HepG2 (cell line): ENCODE results near the gene TNFSF12. TPM values are rescaled to one million over a fixed set of nuclear protein-coding genes. Genes with fewer than 3 reads are reported as not detected.

ENCODE experiments used
- HCFC1 ChIP-seq: fragments of 150-350 bp; IDR thresholded peaks from 2 replicates; pipeline ENCODE4 v1.6.1; 2014; ENCODE audit warnings: low read depth, low read length
- HOXA3 ChIP-seq: sonication (generic); formaldehyde crosslinking; IDR thresholded peaks from 2 replicates; pipeline ENCODE4 v1.5.0; 2020; ENCODE audit warnings: missing genetic modification reagents
- KLF15 ChIP-seq: sonication (generic); formaldehyde crosslinking; IDR thresholded peaks from 2 replicates; pipeline ENCODE4 v1.8.1; 2023; ENCODE audit warnings: borderline replicate concordance, mild to moderate bottlenecking, inconsistent platforms, missing genetic modification reagents, mixed read lengths
- NCOR1 ChIP-seq: fragments of 200-600 bp; sonication (generic); IDR thresholded peaks from 2 replicates; pipeline ENCODE4 v1.7.0; 2017; ENCODE audit warnings: antibody characterized with exemption, low read length, borderline replicate concordance
- NPAS2 ChIP-seq: sonication (generic); formaldehyde crosslinking; IDR thresholded peaks from 2 replicates; pipeline ENCODE4 v1.8.0; 2022; ENCODE audit warnings: mild to moderate bottlenecking, missing genetic modification reagents, borderline replicate concordance
- NR1H2 ChIP-seq: sonication (generic); formaldehyde crosslinking; IDR thresholded peaks from 2 replicates; pipeline ENCODE4 v1.8.1; 2022; ENCODE audit warnings: low read depth, missing genetic modification reagents, borderline replicate concordance
- PHF21A ChIP-seq: sonication (generic); formaldehyde crosslinking; IDR thresholded peaks from 2 replicates; pipeline ENCODE4 v1.5.0; 2020; ENCODE audit warnings: mild to moderate bottlenecking, missing genetic modification reagents
- PRPF4 ChIP-seq: fragments of 200-400 bp; formaldehyde crosslinking; IDR thresholded peaks from 2 replicates; pipeline ENCODE4 v1.6.1; 2016; ENCODE audit warnings: low read length, low read depth; ENCODE audit not compliant: poor library complexity, severe bottlenecking
- RBM22 ChIP-seq: fragments of 200-400 bp; formaldehyde crosslinking; optimal IDR thresholded peaks from 2 replicates; pipeline ENCODE3; 2017; ENCODE audit warnings: mild to moderate bottlenecking, low read length, moderate library complexity
- REST ChIP-seq, 2 experiments: IDR thresholded peaks; 2 replicates each; pipeline ENCODE4 v1.6.1; 2011 to 2012; ENCODE audit warnings: low read length in 2 of 2, borderline replicate concordance in 1 of 2, low read depth in 1 of 2, mild to moderate bottlenecking in 1 of 2, moderate library complexity in 1 of 2
- RFX1 ChIP-seq: fragments of 450-650 bp; IDR thresholded peaks from 2 replicates; pipeline ENCODE4 v1.6.1; 2017
- TBX3 ChIP-seq: fragments of 450-650 bp; IDR thresholded peaks from 2 replicates; pipeline ENCODE4 v1.6.1; 2017; ENCODE audit warnings: antibody characterized with exemption, mild to moderate bottlenecking, inconsistent platforms, borderline replicate concordance
- THAP8 ChIP-seq: sonication (generic); formaldehyde crosslinking; IDR thresholded peaks from 2 replicates; pipeline ENCODE4 v1.5.1; 2020; ENCODE audit warnings: missing genetic modification reagents, mild to moderate bottlenecking, borderline replicate concordance
- ZBTB7B ChIP-seq: sonication (generic); formaldehyde crosslinking; IDR thresholded peaks from 2 replicates; pipeline ENCODE4 v1.4.0; 2020; ENCODE audit warnings: missing genetic modification reagents
- ZMAT5 ChIP-seq: sonication (generic); formaldehyde crosslinking; IDR thresholded peaks from 2 replicates; pipeline ENCODE4 v1.5.0; 2020; ENCODE audit warnings: mild to moderate bottlenecking, low read depth, missing genetic modification reagents, borderline replicate concordance
- ZNF367 ChIP-seq: sonication (generic); formaldehyde crosslinking; IDR thresholded peaks from 2 replicates; pipeline ENCODE4 v1.4.0; 2020; ENCODE audit warnings: missing genetic modification reagents, borderline replicate concordance
- ZNF646 ChIP-seq: sonication (generic); formaldehyde crosslinking; IDR thresholded peaks from 2 replicates; pipeline ENCODE4 v1.9.0; 2021; ENCODE audit warnings: mild to moderate bottlenecking, missing genetic modification reagents
- polyA plus RNA-seq, 8 experiments: library from polyadenylated mRNA; depleted of rRNA in 3 of 8; stranded (reverse) in 7 of 8; unstranded in 1 of 8; fragments of >200 nt; fragmentation: Illumina TruSeq in 4 of 8; extraction: Trizol in 4 of 8; gene quantifications; 2 replicates each; pipeline versions ENCODE4 v1.2.1 to v1.2.3, GENCODE V29; 2011 to 2016; ENCODE audit warnings: low read depth in 4 of 8, missing spikeins in 1 of 8, mixed read lengths in 1 of 8; ENCODE audit not compliant: insufficient read depth in 1 of 8
- total RNA-seq, 5 experiments: library from RNA; depleted of rRNA; stranded (reverse); fragments of >200 nt; fragmentation: Illumina TruSeq; extraction: Trizol; gene quantifications; 2 replicates each; pipeline ENCODE4 v1.2.3, GENCODE V29; 2016; ENCODE audit warnings: low read depth in 1 of 5

Gene TNFSF12
- total and polyA plus RNA-seq, 2 of the 13 experiments (the other 11 are each of a cell fraction or from before 2014, with no cell fraction given), result 0.93 to 7.2 TPM

- TF ChIP-seq NPAS2 (CRISPR knock-in tag) (peak; percentile 30; the same call in 1 of the 2 replicates), THAP8 (no peak; the same call in 1 of the 2 replicates), PRPF4 (no peak), HOXA3 (CRISPR knock-in tag) (no peak), TBX3 (0 out of 2 replicates have a peak, but pooled peaks have one; percentile 5), ZMAT5 (CRISPR knock-in tag) (no peak), NR1H2 (no peak), RFX1 (peak; percentile 62; the same call in 1 of the 2 replicates), ZBTB7B (CRISPR knock-in tag) (no peak; the same call in 1 of the 2 replicates), REST (IDR thresholded peaks at IDR 0.05; ENCODE audit: borderline replicate concordance in 1 of 2, low read depth in 1 of 2, low read length in 2 of 2) (peak in 1 of 2 experiments; percentile 55; a peak in 1 of 4 replicates), HCFC1 (peak; percentile 5; the same call in 1 of the 2 replicates), NCOR1 (no peak), PHF21A (0 out of 2 replicates have a peak, but pooled peaks have one; percentile 8), ZNF646 (no peak), ZNF367 (CRISPR knock-in tag) (no peak), KLF15 (CRISPR knock-in tag) (0 out of 2 replicates have a peak, but pooled peaks have one; percentile 74), RBM22 (peak; percentile 83)
These were observed 23.9 kb downstream of the TNFSF12 start (continued) for GRCh38 chr17:7572588-7573323.
